ENCODE data around the gene NECTIN1. TPM values are rescaled to one million over a fixed set of nuclear protein-coding genes. Genes with fewer than 3 reads are reported as not detected.

Gene NECTIN1
- total RNA-seq, 2 experiments from 2014 or later = 2.5 to 3.4 TPM

DNA sequence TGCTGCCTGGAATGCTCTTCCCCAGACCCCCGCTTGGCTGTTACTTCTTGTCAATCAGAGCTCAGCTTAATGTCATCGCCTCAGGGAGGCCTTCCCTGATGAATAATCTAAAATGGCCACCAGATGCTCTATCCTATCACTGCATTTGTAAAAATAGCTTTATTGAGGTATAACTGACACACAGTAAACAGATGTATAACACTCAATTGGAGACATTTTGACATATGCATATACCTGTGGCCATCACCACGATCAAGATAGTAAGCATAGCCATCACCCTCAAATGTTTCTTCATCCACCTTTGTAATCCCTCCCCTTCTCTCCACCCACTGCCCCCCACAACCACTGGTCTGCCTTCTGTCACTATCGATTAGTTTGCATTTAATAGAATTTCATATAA, 36.6 kb upstream of the NECTIN1 start:
- no peaks in the 10 kb centered on the region for H3K36me3 Mint-ChIP-seq (ENCODE audit: low read depth)
- CTCF ChIA-PET = no interaction called here
- peaks cover 67% of the 10 kb centered on the region for H3K27me3 Mint-ChIP-seq
- H3K9me3 ChIP-seq (ENCODE audit: control insufficient read depth in 1 of 2, insufficient read depth in 1 of 2, low read length in 2 of 2) = peaks cover 4 to 13% of the 10 kb centered on the region in 2 experiments
- H3K27ac Mint-ChIP-seq = no peak overlapping the region
- DNase-seq (no peak), ATAC-seq (ENCODE audit: poor library complexity) (no peak)
- peaks cover 0 to 4% of the 10 kb centered on the region in 2 experiments for H3K27me3 ChIP-seq (ENCODE audit: control insufficient read depth in 1 of 2, insufficient read depth in 2 of 2, low read length in 2 of 2)
- intact Hi-C loops (cut with DNase I, micrococcal nuclease) = no loop called here
- no peak overlapping the region for H3K4me3 ChIP-seq (ENCODE audit: low read length)
- no peak for TF ChIP-seq CTCF (IDR thresholded peaks at IDR 0.05)
- POLR2A ChIA-PET = no interaction called here
- H3K4me1 ChIP-seq (ENCODE audit: insufficient read depth, low read length) = no peaks in the 10 kb centered on the region
- no peak overlapping the region for H3K4me3 Mint-ChIP-seq
- no peak overlapping the region for H3K27ac ChIP-seq (ENCODE audit: low read depth in 1 of 2, low read length in 2 of 2)
- peaks cover 4% of the 10 kb centered on the region for H3K9me3 Mint-ChIP-seq
- no peaks in the 10 kb centered on the region for H3K36me3 ChIP-seq (ENCODE audit: insufficient read depth, low read length)
- no peaks in the 10 kb centered on the region for H3K4me1 Mint-ChIP-seq (ENCODE audit: low read depth)

GRCh38 chr11:119764108-119764868, 35.3 kb upstream of the NECTIN1 start:
- ATAC-seq (ENCODE audit: poor library complexity) (no peak), DNase-seq (no peak)
- no peak for TF ChIP-seq CTCF (IDR thresholded peaks at IDR 0.05)
- CTCF ChIA-PET = no interaction called here
- H3K36me3 ChIP-seq (ENCODE audit: insufficient read depth, low read length) = no peaks in the 10 kb centered on the region
- H3K4me1 Mint-ChIP-seq (ENCODE audit: low read depth) = no peaks in the 10 kb centered on the region
- peaks cover 4% of the 10 kb centered on the region for H3K9me3 Mint-ChIP-seq
- no peak overlapping the region for H3K4me3 ChIP-seq (ENCODE audit: low read length)
- H3K27ac Mint-ChIP-seq = no peak overlapping the region
- peaks cover 0 to 2% of the 10 kb centered on the region in 2 experiments for H3K27me3 ChIP-seq (ENCODE audit: control insufficient read depth in 1 of 2, insufficient read depth in 2 of 2, low read length in 2 of 2)
- POLR2A ChIA-PET = no interaction called here
- H3K4me3 Mint-ChIP-seq = no peak overlapping the region
- peaks cover 59% of the 10 kb centered on the region for H3K27me3 Mint-ChIP-seq
- no peaks in the 10 kb centered on the region for H3K36me3 Mint-ChIP-seq (ENCODE audit: low read depth)
- intact Hi-C loops (cut with DNase I, micrococcal nuclease) = no loop called here
- peaks cover 4 to 5% of the 10 kb centered on the region in 2 experiments for H3K9me3 ChIP-seq (ENCODE audit: control insufficient read depth in 1 of 2, insufficient read depth in 1 of 2, low read length in 2 of 2)
- H3K27ac ChIP-seq (ENCODE audit: low read depth in 1 of 2, low read length in 2 of 2) = no peak overlapping the region
- H3K4me1 ChIP-seq (ENCODE audit: insufficient read depth, low read length) = no peaks in the 10 kb centered on the region

GRCh38 chr11:119763071-119763728, 34.2 kb upstream of the NECTIN1 start:
- H3K4me3 Mint-ChIP-seq = no peak overlapping the region
- H3K9me3 Mint-ChIP-seq = peaks cover 4% of the 10 kb centered on the region
- H3K27me3 Mint-ChIP-seq = peaks cover 68% of the 10 kb centered on the region
- no peak for TF ChIP-seq CTCF (IDR thresholded peaks at IDR 0.05)
- ChIA-PET CTCF (no interaction called here), POLR2A (no interaction called here)
- H3K27ac Mint-ChIP-seq = no peak overlapping the region
- DNase-seq = no peak
- Histone ChIP-seq H3K4me3 (ENCODE audit: low read length) (no peak overlapping the region), H3K36me3 (ENCODE audit: insufficient read depth, low read length) (no peaks in the 10 kb centered on the region), H3K4me1 (ENCODE audit: insufficient read depth, low read length) (no peaks in the 10 kb centered on the region), H3K27me3 (ENCODE audit: control insufficient read depth in 1 of 2, insufficient read depth in 2 of 2, low read length in 2 of 2) (peaks cover 0 to 2% of the 10 kb centered on the region in 2 experiments), H3K9me3 (ENCODE audit: control insufficient read depth in 1 of 2, insufficient read depth in 1 of 2, low read length in 2 of 2) (peaks cover 4 to 5% of the 10 kb centered on the region in 2 experiments), H3K27ac (ENCODE audit: low read depth in 1 of 2, low read length in 2 of 2) (no peak overlapping the region)
- no peaks in the 10 kb centered on the region for H3K36me3 Mint-ChIP-seq (ENCODE audit: low read depth)
- H3K4me1 Mint-ChIP-seq (ENCODE audit: low read depth) = no peaks in the 10 kb centered on the region
- intact Hi-C loops (cut with DNase I, micrococcal nuclease) = no loop called here
- ATAC-seq (ENCODE audit: poor library complexity) = no peak

Data from CD4-positive, alpha-beta T cell (primary cell).